GM21526 (cell line): Measurements from ENCODE around the gene C16orf87.

Source experiments
- ATAC-seq: cut with Tn5 transposase; IDR thresholded peaks from one replicate; pipeline ENCODE4 v1.9.1; 2021; ENCODE audit warnings: moderate library complexity; ENCODE audit not compliant: unreplicated experiment, low FRiP score

The C16orf87 gene

GRCh38 chr16:46844771-46845170 is 13.8 kb upstream of the C16orf87 start:
- no peak for ATAC-seq

GRCh38 chr16:46843898-46844642 is 13.1 kb upstream of the C16orf87 start:
- ATAC-seq = no peak

- no peak for ATAC-seq
These were observed 11.4 kb upstream of the C16orf87 start for GRCh38 chr16:46842192-46842895.

- ATAC-seq = no peak
These were observed 9.0 kb upstream of the C16orf87 start for GRCh38 chr16:46839986-46840443.

- ATAC-seq = no peak
These were observed 5.9 kb upstream of the C16orf87 start for GRCh38 chr16:46836534-46837530.

GRCh38 chr16:46833460-46833800 is 2.5 kb upstream of the C16orf87 start:
- ATAC-seq = no peak

- no peak for ATAC-seq
These were observed 1.9 kb upstream of the C16orf87 start for GRCh38 chr16:46832757-46833459.

GRCh38 chr16:46830417-46830901 is 521 bp downstream of the C16orf87 start:
- peak; percentile 27 for ATAC-seq

GRCh38 chr16:46828943-46829342 is 2.0 kb downstream of the C16orf87 start:
- no peak for ATAC-seq

- no peak for ATAC-seq
These were observed 2.7 kb downstream of the C16orf87 start for GRCh38 chr16:46828292-46828691.

GRCh38 chr16:46826631-46827030 is 4.3 kb downstream of the C16orf87 start:
- ATAC-seq = no peak

GRCh38 chr16:46822270-46822669 is 8.7 kb downstream of the C16orf87 start:
- ATAC-seq = peak; percentile 76

- no peak for ATAC-seq
These were observed 13.0 kb downstream of the C16orf87 start for GRCh38 chr16:46817961-46818360.

GRCh38 chr16:46814790-46815189 is 16.2 kb downstream of the C16orf87 start:
- no peak for ATAC-seq

- no peak for ATAC-seq
These were observed 17.4 kb downstream of the C16orf87 start for GRCh38 chr16:46813611-46814010.

GRCh38 chr16:46812781-46813540 is 18.0 kb downstream of the C16orf87 start:
- ATAC-seq = no peak

- ATAC-seq = no peak
These were observed 19.3 kb downstream of the C16orf87 start for GRCh38 chr16:46811682-46812081.

- ATAC-seq = no peak
These were observed 22.0 kb downstream of the C16orf87 start for GRCh38 chr16:46808997-46809396.

- no peak for ATAC-seq
These were observed 23.6 kb downstream of the C16orf87 start for GRCh38 chr16:46807336-46807735.
